Measurements from ENCODE around the gene GRIN3A. TPM values are rescaled to one million over a fixed set of nuclear protein-coding genes. Genes with fewer than 3 reads are reported as not detected.

The GRIN3A gene
- not detected for total RNA-seq
- polyA plus RNA-seq, result under 1 TPM; 0.05 to 0.12 (median 0.09) TPM
- total RNA-seq, result 0 to 0.43 (median 0) reads per million in 6 experiments

DNA sequence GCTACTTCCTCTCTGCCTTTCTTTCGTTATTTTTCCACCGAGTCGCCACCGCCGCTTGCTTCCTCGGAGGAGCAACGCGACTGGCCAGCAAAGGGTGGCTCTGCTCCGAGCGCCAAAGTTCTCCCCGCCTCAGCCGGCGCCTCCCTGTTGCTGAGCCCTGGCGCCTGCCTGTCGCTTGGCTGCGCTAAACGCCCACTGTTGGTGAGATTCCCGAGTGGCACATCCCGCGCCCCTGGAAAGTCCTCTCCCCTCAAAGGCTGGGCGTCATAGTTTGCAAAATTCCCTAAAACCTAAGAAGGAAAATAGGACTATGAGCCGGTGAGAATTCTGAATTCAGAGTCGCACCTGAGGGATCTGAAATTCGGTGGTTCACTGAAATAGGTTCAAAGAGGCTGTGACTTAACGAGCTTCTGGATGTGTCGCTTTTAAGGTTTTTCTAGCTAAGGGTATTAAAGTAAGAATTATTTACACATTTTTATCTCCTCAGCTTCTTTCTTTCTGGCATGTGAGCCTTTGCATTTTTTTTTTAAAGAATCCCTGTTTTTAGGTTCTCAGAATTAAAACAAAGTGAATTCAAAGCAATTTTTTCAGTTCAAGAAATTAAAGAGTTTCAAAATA is at the start of gene GRIN3A:
TSS of gene GRIN3A (minus strand) at position 82 of the 618 bp plus-strand sequence. CDS start 668 bp downstream, outside the sequence.
- H3K4me3 Mint-ChIP-seq, result peak within 1 kb of the TSS in 9 of 10 donors; percentile 24 to 75 (median 54)
- POLR2A ChIA-PET, result no interaction called here
- H3K9me3 Mint-ChIP-seq, result peaks cover 0 to 2% (median 0%) of the 10 kb centered on the region in 9 donors
- peaks cover 5 to 8% (median 6%) of the 10 kb centered on the region in 3 donors for H3K36me3 Mint-ChIP-seq
- H3K27me3 Mint-ChIP-seq, result peaks cover 35 to 78% (median 54%) of the 10 kb centered on the region in 5 donors
- peaks cover 4 to 11% (median 8%) of the 10 kb centered on the region in 4 donors for H3K4me1 Mint-ChIP-seq
- ATAC-seq (no peak), DNase-seq (no peak)
- no peak within 1 kb of the TSS for H3K27ac Mint-ChIP-seq

DNA sequence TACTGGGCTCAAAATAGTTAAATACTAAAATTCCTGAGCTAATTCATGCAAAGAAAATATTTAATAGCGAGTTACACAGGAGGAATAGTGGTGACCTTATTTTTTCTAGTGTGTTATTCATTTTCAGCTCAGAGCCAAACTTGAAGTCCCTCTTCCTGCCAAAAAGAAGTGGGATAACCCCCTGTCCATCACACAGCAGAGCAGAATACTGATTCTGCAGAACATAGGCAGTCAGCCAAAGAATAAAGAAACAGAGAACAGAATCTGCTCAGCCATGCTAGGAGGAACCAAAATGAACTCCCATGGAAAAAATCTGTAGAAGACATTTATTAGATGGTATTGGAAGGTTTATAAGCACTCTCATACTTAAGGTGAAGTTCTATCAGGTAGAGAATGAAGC is 49.4 kb upstream of the GRIN3A start:
- DNase-seq (no peak), ATAC-seq (no peak)
- Mint-ChIP-seq H3K27me3 (peaks cover 4 to 12% (median 10%) of the 10 kb centered on the region in 5 donors), H3K36me3 (no peaks in the 10 kb centered on the region), H3K4me3 (no peak overlapping the region), H3K4me1 (no peaks in the 10 kb centered on the region), H3K27ac (no peak overlapping the region), H3K9me3 (no peaks in the 10 kb centered on the region)
- POLR2A ChIA-PET, result no interaction called here

DNA sequence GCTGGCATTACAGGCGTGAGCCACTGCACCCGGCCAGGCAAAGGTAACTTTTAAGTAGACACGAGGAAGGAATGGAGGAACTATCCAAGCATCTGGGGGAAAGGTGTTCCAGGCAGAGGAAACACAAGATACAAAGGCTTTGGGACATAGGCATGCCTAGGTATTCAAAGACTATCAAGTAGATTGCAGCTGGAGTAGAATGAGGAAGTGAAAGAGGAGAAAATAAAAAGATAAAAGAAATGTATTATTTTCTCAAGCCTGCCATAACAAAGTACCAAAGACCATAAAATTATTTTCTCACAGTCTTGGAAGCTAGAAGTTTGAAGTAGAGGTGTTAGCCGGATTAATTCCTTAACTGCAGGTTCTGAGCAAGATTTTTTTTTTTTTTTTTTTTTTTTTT is 39.9 kb upstream of the GRIN3A start:
- Mint-ChIP-seq H3K4me3 (no peak overlapping the region), H3K36me3 (peaks cover 0 to 3% (median 0%) of the 10 kb centered on the region in 3 donors), H3K27me3 (peaks cover 4 to 15% (median 6%) of the 10 kb centered on the region in 5 donors), H3K9me3 (peaks cover 0 to 2% (median 0%) of the 10 kb centered on the region in 9 donors), H3K4me1 (no peaks in the 10 kb centered on the region), H3K27ac (no peak overlapping the region)
- ATAC-seq (no peak), DNase-seq (no peak)
- POLR2A ChIA-PET, result no interaction called here

DNA sequence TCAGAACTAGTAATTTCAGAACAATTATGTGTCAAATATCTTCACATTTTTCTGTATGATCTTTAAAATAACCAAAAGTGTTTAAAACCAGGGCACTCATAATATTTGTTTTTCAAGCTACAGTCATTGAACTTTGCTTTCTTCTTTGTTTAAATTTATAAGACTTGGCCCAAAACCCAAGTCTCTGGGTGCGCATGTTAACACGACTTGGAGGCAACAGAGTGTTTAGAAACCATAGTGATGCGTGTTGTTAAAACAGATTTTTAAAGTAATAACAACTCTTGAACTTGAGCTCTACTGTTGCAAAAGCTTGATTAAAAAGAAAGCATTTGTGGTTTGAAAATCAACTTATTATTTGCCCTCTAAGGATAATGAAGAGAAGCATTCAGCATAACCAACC is 26.0 kb upstream of the GRIN3A start:
- Mint-ChIP-seq H3K4me1 (peaks cover 0 to 6% (median 2%) of the 10 kb centered on the region in 4 donors), H3K27ac (no peak overlapping the region), H3K9me3 (no peaks in the 10 kb centered on the region), H3K4me3 (no peak overlapping the region), H3K36me3 (peaks cover 0 to 2% (median 0%) of the 10 kb centered on the region in 3 donors), H3K27me3 (peaks cover 0 to 10% (median 5%) of the 10 kb centered on the region in 5 donors)
- POLR2A ChIA-PET, result no interaction called here
- no peak for DNase-seq
- ATAC-seq, result no peak

DNA sequence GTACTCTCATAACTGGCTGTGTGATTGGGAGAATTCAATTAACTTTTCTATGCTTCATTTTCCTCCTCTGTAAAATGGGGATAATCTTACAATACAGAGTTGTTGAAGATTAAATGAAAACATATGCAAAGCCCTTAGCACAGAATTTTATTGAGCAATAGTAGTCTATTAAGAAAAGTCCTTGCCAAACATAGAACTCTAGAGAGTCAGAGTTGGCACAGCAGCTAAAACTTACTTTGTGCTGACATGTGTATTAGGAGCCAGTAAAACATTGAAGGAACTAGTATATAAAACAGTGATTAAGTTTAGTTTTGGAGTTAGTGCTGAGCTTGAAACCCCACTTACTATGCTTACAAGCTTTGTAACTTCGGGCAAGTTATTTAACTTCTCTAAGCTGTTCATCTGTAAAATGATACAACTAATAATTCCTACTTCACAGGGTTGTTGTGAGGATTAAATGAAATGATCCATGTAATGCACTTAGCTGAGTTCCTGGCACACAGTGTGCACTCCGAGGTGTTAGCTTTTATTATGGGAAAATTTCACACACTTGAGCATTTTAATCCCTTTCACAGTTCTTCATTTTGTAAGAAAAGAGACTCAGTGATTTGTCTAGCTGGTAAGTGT is 20.0 kb upstream of the GRIN3A start:
- H3K4me1 Mint-ChIP-seq, result no peaks in the 10 kb centered on the region
- no peak overlapping the region for H3K27ac Mint-ChIP-seq

DNA sequence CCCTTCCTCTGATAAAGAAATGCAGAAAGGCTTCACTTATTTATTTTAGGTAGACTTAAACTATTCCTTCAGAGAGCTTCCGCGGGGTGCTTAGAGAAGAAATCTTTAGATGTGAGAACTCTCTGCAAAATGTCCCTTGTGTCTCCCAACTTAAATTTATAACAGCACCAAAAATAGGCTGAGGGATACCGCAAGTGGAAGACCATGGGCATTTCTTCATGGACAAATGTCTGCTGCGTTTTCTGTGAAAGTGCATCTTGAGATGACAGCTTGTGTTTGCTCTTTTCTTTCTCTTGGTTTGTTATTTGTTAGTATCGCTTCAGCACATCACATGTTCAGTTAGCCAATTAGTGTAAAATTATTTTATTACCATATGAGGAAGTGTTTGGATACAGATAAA is 15.3 kb upstream of the GRIN3A start:
- peaks cover 0 to 16% (median 4%) of the 10 kb centered on the region in 5 donors for H3K27me3 Mint-ChIP-seq
- no peak overlapping the region for H3K27ac Mint-ChIP-seq
- H3K9me3 Mint-ChIP-seq, result peaks cover 0 to 2% (median 0%) of the 10 kb centered on the region in 9 donors
- no peaks in the 10 kb centered on the region for H3K4me1 Mint-ChIP-seq
- H3K4me3 Mint-ChIP-seq, result no peak overlapping the region
- POLR2A ChIA-PET, result no interaction called here
- DNase-seq (no peak), ATAC-seq (no peak)
- no peaks in the 10 kb centered on the region for H3K36me3 Mint-ChIP-seq

More for the DNA sequence above, 20.0 kb upstream of the GRIN3A start:
- DNase-seq (no peak), ATAC-seq (no peak)
- POLR2A ChIA-PET, result no interaction called here
- no peak overlapping the region for H3K4me3 Mint-ChIP-seq
- H3K9me3 Mint-ChIP-seq, result peaks cover 0 to 2% (median 0%) of the 10 kb centered on the region in 9 donors
- peaks cover 3 to 16% (median 4%) of the 10 kb centered on the region in 5 donors for H3K27me3 Mint-ChIP-seq
- no peaks in the 10 kb centered on the region for H3K36me3 Mint-ChIP-seq

DNA sequence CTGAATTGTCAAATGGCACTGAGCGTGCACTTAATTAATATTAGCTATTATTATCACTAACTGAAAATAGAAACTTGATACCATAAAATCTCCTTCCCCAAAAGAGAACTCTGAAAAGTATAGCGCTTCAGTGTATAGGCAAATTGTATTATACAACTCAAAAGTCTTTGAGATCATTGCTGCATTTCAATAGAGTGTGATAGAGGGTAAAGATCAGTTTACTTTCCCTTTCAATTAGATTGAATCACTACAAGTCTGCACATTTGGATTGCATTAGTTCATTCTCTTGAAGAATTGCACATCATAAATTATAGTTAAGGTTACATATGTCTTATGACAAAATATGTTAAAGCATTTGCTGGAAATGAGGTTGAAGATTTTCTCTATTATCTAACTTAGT is 13.4 kb upstream of the GRIN3A start:
- ATAC-seq (no peak), DNase-seq (no peak)
- H3K4me1 Mint-ChIP-seq, result no peaks in the 10 kb centered on the region
- no peak overlapping the region for H3K27ac Mint-ChIP-seq
- H3K4me3 Mint-ChIP-seq, result no peak overlapping the region
- POLR2A ChIA-PET, result no interaction called here
- peaks cover 0 to 3% (median 0%) of the 10 kb centered on the region in 9 donors for H3K9me3 Mint-ChIP-seq
- peaks cover 3 to 22% (median 4%) of the 10 kb centered on the region in 5 donors for H3K27me3 Mint-ChIP-seq
- H3K36me3 Mint-ChIP-seq, result no peaks in the 10 kb centered on the region

DNA sequence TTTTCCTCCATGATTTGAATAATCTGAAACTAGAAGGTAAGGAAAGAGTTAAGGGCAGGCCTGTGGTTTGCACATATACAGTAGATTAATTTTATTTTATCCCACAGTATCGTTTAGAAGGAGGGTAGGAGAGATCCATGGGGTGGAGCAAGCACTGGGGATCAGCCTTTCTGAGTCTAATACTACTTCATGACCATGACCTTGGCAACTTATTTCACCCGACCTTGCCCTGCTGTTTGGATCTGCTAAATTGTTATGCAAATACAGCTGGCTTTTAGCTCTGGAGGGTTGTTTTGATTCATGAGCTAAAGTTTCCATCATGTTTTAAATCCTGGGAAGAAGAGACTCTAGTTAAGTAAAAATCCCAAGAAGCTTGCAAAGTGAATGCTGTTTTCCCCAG is 864 bp upstream of the GRIN3A start:
- DNase-seq, result no peak
- ATAC-seq, result no peak
- POLR2A ChIA-PET, result no interaction called here
- Mint-ChIP-seq H3K9me3 (peaks cover 0 to 2% (median 0%) of the 10 kb centered on the region in 9 donors), H3K27me3 (peaks cover 35 to 74% (median 52%) of the 10 kb centered on the region in 5 donors), H3K27ac (no peak overlapping the region), H3K4me3 (peak overlapping the region in 1 of 10 donors; percentile 3), H3K4me1 (peaks cover 4 to 11% (median 8%) of the 10 kb centered on the region in 4 donors), H3K36me3 (peaks cover 5 to 8% (median 6%) of the 10 kb centered on the region in 3 donors)

DNA sequence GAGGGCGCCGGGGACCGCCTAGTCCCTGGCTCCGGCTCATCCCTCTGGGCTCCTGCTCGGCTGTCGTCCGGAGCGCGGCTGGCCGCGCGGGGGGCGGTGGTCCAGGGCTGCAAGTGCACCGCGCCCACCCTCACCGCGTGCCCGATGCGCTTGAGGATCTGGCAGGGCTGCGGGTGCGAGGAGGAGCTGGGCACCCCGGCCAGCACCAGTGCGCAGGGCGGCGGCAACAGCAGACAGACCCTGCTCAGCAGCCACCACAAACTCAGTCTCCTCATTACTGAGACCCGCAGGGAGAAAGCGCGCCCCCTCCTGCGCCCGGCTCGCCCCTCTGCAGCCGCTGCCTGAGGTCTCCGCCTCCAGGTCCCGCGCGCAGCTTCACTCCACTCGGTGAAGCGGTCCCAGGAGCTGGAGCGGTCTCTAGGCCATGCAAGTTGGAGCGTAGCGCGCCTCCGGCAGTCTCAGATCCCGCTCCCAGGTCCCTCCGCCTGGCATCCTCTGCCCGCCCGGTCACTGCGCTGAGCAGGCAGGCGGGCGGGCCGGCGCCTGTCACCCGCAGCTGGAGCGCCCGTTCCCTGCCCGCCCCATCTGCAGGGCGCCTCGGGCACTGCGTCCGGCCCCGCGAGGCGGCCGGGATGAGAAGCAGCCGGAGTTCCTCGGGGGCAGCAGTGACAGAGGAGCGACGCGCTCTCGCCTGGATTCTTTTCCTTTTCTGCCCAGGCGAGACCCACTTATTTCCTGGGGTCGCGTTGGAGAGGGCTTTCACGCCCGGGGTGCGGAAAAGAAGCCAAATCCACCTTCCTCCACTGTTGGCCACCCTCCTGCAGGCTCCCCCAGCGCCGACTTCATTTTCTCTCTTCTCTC is 512 bp downstream of the GRIN3A start:
- Mint-ChIP-seq H3K9me3 (peaks cover 0 to 2% (median 0%) of the 10 kb centered on the region in 9 donors), H3K27me3 (peaks cover 35 to 84% (median 53%) of the 10 kb centered on the region in 5 donors), H3K27ac (no peak overlapping the region), H3K4me1 (peaks cover 4 to 11% (median 8%) of the 10 kb centered on the region in 4 donors), H3K36me3 (peaks cover 5 to 8% (median 6%) of the 10 kb centered on the region in 3 donors), H3K4me3 (peak overlapping the region in 9 of 10 donors; percentile 24 to 75 (median 54))
- POLR2A ChIA-PET, result no interaction called here
- ATAC-seq, result no peak
- DNase-seq, result no peak

DNA sequence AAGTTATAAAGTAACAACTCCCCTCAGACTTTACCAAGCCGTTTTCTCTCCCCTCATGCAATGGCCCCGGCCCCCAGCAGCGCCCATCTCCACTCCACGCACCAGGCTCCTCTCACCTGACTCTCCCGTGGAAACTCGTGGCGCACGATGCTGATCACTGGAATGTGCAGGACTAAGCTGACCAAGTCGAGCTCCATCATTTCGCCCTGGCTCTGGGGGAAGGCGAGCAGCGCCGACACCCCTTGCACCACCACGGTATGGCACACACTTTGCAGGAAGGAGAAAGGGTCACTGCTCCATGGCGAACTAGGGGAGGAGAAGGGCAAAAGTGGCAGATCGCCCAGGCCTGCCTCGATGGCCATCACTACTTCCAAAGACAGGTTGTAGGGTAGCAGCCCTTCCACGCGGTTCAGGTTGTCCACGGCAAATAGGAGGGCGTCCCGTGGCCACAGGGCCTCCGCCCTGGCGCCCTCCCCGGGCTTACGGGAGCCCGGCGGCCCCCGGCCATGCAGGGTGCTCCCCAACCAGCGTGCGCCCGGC is 1.2 kb downstream of the GRIN3A start:
- Mint-ChIP-seq H3K27ac (no peak overlapping the region), H3K27me3 (peaks cover 35 to 85% (median 52%) of the 10 kb centered on the region in 5 donors), H3K9me3 (peaks cover 0 to 2% (median 0%) of the 10 kb centered on the region in 9 donors), H3K4me3 (no peak overlapping the region), H3K36me3 (peaks cover 5 to 8% (median 6%) of the 10 kb centered on the region in 3 donors), H3K4me1 (peaks cover 4 to 11% (median 8%) of the 10 kb centered on the region in 4 donors)
- ATAC-seq (no peak), DNase-seq (peak in 1 of 10 donors; percentile 3)
- POLR2A ChIA-PET, result no interaction called here

DNA sequence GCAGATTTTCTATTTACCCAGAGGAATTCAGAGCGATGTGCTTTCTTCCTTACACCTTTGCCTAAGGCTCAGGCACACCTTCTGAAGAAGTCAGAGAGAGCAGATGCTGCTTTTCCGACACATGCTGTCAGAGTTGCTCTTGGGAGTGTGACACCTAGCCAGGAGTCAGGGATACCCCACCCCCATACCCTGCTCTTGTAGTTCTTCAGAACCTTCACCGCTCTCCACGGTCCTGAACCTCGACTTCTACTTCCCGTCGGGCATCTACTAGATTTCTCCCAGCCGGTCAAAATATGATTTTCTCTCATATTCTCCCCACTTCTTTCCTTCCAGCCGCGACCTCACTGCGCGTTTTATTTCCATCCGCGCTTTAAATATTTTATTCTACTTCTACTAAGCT is 1.7 kb downstream of the GRIN3A start:
- Mint-ChIP-seq H3K27ac (no peak overlapping the region), H3K27me3 (peaks cover 38 to 85% (median 51%) of the 10 kb centered on the region in 5 donors), H3K4me3 (no peak overlapping the region), H3K4me1 (peaks cover 4 to 11% (median 8%) of the 10 kb centered on the region in 4 donors), H3K36me3 (peaks cover 5 to 8% (median 6%) of the 10 kb centered on the region in 3 donors), H3K9me3 (peaks cover 0 to 2% (median 0%) of the 10 kb centered on the region in 9 donors)
- POLR2A ChIA-PET, result no interaction called here
- DNase-seq, result no peak
- no peak for ATAC-seq

DNA sequence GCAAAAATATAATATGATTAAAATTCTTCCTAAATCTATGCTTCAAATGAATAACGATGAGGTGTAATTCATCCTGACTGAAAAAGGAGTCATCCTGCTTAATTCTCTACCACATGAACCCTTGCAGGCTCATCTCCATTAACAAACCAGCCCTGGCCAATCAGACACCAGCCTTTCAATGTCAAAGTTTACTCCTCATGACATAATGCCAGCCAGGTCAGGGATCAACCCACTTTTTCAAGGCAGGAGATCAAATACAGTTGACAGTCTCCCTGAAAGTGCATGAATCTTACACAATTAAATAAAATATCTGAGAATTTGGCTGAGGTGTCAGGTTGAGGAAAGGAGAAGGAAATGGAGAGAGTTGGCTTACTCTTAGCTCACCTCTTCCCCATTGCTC is 7.0 kb downstream of the GRIN3A start:
- Mint-ChIP-seq H3K36me3 (peaks cover 0 to under 1% (median 0%) of the 10 kb centered on the region in 3 donors), H3K4me1 (no peaks in the 10 kb centered on the region), H3K4me3 (no peak overlapping the region), H3K9me3 (no peaks in the 10 kb centered on the region), H3K27ac (no peak overlapping the region), H3K27me3 (peaks cover 10 to 40% (median 16%) of the 10 kb centered on the region in 5 donors)
- no peak for DNase-seq
- no peak for ATAC-seq
- POLR2A ChIA-PET, result no interaction called here

All from naive thymus-derived CD8-positive, alpha-beta T cell (primary cell).